Renal cortex interstitium (tissue), 3 donors: Measurements from ENCODE around the gene VPS11. TPM values are rescaled to one million over a fixed set of nuclear protein-coding genes. Genes with fewer than 3 reads are reported as not detected.

Source experiments
- polyA plus RNA-seq, 3 donors: library from polyadenylated mRNA; unstranded; fragments of 120-200 nt; gene quantifications; one replicate each; pipeline ENCODE4 v1.2.1, GENCODE V29; 2013; ENCODE audit not compliant: insufficient read length in 3 of 3

Gene VPS11
- polyA plus RNA-seq, 3 donors, result 49.5 to 62.6 (median 53.6) TPM

Other genes starting within 250 kb of the VPS11 start
- gene CXCR5, start 183.9 kb upstream of the VPS11 start, polyA plus RNA-seq, result not detected
- gene BCL9L, start 141.9 kb upstream of the VPS11 start, polyA plus RNA-seq, result 10 to 100 TPM; 23.8 to 35.7 (median 33.5) TPM
- gene UPK2, start 111.5 kb upstream of the VPS11 start, polyA plus RNA-seq, result 1 to 10 TPM; 3.5 to 6.0 (median 5.9) TPM
- gene FOXR1, start 96.1 kb upstream of the VPS11 start, polyA plus RNA-seq, result under 1 TPM in 1 of 3 donors, not detected in 2; 0.14 TPM
- gene CENATAC, start 69.7 kb upstream of the VPS11 start, polyA plus RNA-seq, result 10 to 100 TPM; 17.2 to 46.3 (median 22.0) TPM
- gene RPS25, start 49.5 kb upstream of the VPS11 start, polyA plus RNA-seq, result 1,000 to 10,000 TPM; 1,021 to 1,242 (median 1,207) TPM
- 100 to 1,000 TPM in 2 of 3 donors, 10 to 100 TPM in 1; 91.1 to 115 (median 102) TPM for gene TRAPPC4, start 49.1 kb upstream of the VPS11 start, polyA plus RNA-seq
- gene SLC37A4, start 36.9 kb upstream of the VPS11 start, polyA plus RNA-seq, result 100 to 1,000 TPM in 2 of 3 donors, 10 to 100 TPM in 1; 95.1 to 108 (median 103) TPM
- 100 to 1,000 TPM; 119 to 133 (median 120) TPM for gene HYOU1, start 10.6 kb upstream of the VPS11 start, polyA plus RNA-seq
- gene HMBS, start 17.1 kb downstream of the VPS11 start, polyA plus RNA-seq, result 10 to 100 TPM; 27.2 to 30.9 (median 30.0) TPM
- gene DPAGT1, start 34.0 kb downstream of the VPS11 start, polyA plus RNA-seq, result 10 to 100 TPM; 58.1 to 59.4 (median 58.1) TPM
- gene C2CD2L, start 39.5 kb downstream of the VPS11 start, polyA plus RNA-seq, result 10 to 100 TPM in 2 of 3 donors, 1 to 10 TPM in 1; 8.7 to 11.0 (median 10.8) TPM
- 10 to 100 TPM; 28.2 to 42.9 (median 29.1) TPM for gene HINFP, start 53.8 kb downstream of the VPS11 start, polyA plus RNA-seq
- gene ABCG4, start 81.2 kb downstream of the VPS11 start, polyA plus RNA-seq, result 1 to 10 TPM in 2 of 3 donors, under 1 TPM in 1; 0.72 to 1.2 (median 1.1) TPM
- 10 to 100 TPM in 2 of 3 donors, 1 to 10 TPM in 1; 8.9 to 15.1 (median 12.0) TPM for gene NLRX1, start 100.9 kb downstream of the VPS11 start, polyA plus RNA-seq
- gene NHERF4, start 117.7 kb downstream of the VPS11 start, polyA plus RNA-seq, result 10 to 100 TPM; 14.6 to 20.6 (median 17.1) TPM
- gene CBL, start 138.5 kb downstream of the VPS11 start, polyA plus RNA-seq, result 10 to 100 TPM; 16.6 to 23.2 (median 20.3) TPM
- gene MCAM, start 249.3 kb downstream of the VPS11 start, polyA plus RNA-seq, result 10 to 100 TPM; 49.2 to 62.0 (median 55.5) TPM